ENCODE measurements around the gene ETS1. TPM values are rescaled to one million over a fixed set of nuclear protein-coding genes. Genes with fewer than 3 reads are reported as not detected.

ETS1 gene
- total RNA-seq, 1 donor from 2014 or later: 62.7 TPM

DNA sequence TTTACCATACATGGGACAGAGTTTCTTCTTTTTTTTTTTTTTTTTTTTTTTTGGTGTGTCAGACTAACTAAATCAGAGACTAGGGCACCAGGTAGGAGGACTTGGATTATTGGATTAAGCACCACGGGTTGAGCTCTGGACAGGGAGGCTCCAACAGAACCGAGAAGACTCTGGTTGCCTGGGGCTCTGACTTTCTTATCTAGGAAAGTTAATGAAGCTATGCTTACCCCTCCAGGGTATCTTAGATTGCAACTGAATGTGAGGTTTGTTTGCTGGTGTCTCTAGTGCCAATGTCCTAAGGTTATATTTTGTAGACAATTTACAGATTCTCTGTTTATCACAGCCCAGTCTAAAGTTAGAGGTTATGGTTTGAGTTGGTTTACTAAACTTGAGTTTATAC is 18.1 kb downstream of the ETS1 start:
- FAIRE-seq: no peak
- H3K27me3 ChIP-seq (ENCODE audit: control insufficient read depth, insufficient read depth, low read length): no peaks in the 10 kb centered on the region
- no peak overlapping the region for H3K4me3 ChIP-seq (ENCODE audit: low read depth, low read length)
- H3K36me3 ChIP-seq (ENCODE audit: control insufficient read depth, insufficient read depth, low read length): no peaks in the 10 kb centered on the region
- TF ChIP-seq, protein P1, sequence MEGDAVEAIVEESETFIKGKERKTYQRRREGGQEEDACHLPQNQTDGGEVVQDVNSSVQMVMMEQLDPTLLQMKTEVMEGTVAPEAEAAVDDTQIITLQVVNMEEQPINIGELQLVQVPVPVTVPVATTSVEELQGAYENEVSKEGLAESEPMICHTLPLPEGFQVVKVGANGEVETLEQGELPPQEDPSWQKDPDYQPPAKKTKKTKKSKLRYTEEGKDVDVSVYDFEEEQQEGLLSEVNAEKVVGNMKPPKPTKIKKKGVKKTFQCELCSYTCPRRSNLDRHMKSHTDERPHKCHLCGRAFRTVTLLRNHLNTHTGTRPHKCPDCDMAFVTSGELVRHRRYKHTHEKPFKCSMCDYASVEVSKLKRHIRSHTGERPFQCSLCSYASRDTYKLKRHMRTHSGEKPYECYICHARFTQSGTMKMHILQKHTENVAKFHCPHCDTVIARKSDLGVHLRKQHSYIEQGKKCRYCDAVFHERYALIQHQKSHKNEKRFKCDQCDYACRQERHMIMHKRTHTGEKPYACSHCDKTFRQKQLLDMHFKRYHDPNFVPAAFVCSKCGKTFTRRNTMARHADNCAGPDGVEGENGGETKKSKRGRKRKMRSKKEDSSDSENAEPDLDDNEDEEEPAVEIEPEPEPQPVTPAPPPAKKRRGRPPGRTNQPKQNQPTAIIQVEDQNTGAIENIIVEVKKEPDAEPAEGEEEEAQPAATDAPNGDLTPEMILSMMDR (IDR thresholded peaks at IDR 0.05; ENCODE audit: insufficient read depth, low read length, severe bottlenecking): no peak
- no peak for DNase-seq (ENCODE audit: low read depth)

DNA sequence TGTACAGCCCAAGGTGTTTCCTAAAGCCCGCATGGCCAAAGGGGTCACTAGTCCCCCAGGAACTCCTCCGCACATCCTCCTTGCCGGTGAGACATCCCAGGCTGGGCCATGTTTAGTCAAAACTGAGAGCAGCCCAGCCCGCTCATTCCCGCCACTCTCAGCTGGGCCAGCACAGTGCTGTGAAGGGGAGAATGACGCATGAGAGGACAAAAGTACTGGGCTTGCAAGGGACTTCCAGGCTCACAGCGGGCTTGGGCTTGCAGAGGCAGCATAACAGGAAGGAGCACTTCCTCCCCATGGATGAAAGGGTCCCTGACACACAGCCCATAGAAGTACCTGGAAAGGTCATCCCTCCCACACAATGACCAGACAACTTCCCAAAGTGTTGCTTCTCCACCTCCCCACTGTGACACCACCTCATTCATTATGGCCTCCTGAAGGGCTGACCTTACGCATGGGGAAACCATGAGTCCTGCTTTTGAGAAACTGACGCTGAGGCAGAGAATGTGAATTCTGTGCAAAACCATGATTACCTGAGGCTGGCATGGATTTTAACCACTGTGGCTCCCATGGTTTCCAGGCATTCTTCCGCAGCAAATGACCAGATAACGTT is 19.1 kb downstream of the ETS1 start:
- TF ChIP-seq, protein P1 (IDR thresholded peaks at IDR 0.05; ENCODE audit: insufficient read depth, low read length, severe bottlenecking): no peak
- H3K4me3 ChIP-seq (ENCODE audit: low read depth, low read length): no peak overlapping the region
- peak; percentile 68 for FAIRE-seq
- peak; percentile 73 for DNase-seq (ENCODE audit: low read depth)
- H3K36me3 ChIP-seq (ENCODE audit: control insufficient read depth, insufficient read depth, low read length): no peaks in the 10 kb centered on the region
- no peaks in the 10 kb centered on the region for H3K27me3 ChIP-seq (ENCODE audit: control insufficient read depth, insufficient read depth, low read length)

DNA sequence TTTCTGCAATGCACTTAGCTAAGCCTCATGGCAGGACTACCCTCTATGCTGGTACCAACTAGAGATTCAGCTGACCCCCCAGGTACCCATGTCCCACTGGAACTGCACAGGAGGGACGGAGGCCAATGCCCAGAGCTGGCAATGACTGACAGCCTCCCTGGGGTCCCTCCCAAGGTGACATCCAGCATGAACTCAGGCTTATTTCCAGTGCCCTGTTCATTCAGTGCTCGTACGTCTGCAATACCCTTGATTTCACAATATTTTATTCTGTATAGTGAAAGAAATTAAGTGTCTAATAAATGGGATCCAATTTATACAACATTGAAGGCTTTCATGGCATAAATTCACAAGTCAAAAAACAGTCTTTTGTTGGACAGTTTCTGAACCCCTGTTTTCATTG is 20.2 kb downstream of the ETS1 start:
- TF ChIP-seq, protein P1 (IDR thresholded peaks at IDR 0.05; ENCODE audit: insufficient read depth, low read length, severe bottlenecking): no peak
- no peaks in the 10 kb centered on the region for H3K27me3 ChIP-seq (ENCODE audit: control insufficient read depth, insufficient read depth, low read length)
- no peak for FAIRE-seq

DNA sequence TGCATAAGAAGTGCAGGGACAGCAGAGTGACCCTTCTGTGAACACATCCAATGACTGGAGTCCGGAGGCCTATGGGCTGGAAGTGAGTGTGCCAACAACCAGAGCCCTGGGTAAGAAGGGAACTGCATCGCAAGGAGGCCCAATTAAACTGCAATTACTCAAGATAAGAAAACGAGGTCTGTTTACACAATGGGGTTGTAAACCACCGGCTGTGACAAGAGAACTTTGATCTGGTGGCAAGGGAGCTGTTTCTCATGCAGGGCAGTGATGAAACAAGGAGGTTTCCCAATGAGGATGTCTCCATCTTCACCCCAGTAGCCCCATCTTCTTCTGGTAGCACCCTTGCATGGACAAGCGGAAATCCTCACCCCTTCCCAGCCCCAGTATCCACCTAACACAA is 21.5 kb downstream of the ETS1 start:
- no peak overlapping the region for H3K4me3 ChIP-seq (ENCODE audit: low read depth, low read length)
- FAIRE-seq: no peak
- DNase-seq (ENCODE audit: low read depth): no peak
- no peaks in the 10 kb centered on the region for H3K27me3 ChIP-seq (ENCODE audit: control insufficient read depth, insufficient read depth, low read length)
- H3K36me3 ChIP-seq (ENCODE audit: control insufficient read depth, insufficient read depth, low read length): no peaks in the 10 kb centered on the region
- TF ChIP-seq, protein P1 (IDR thresholded peaks at IDR 0.05; ENCODE audit: insufficient read depth, low read length, severe bottlenecking): no peak

More for the DNA sequence above, 20.2 kb downstream of the ETS1 start:
- no peak for DNase-seq (ENCODE audit: low read depth)
- no peak overlapping the region for H3K4me3 ChIP-seq (ENCODE audit: low read depth, low read length)
- no peaks in the 10 kb centered on the region for H3K36me3 ChIP-seq (ENCODE audit: control insufficient read depth, insufficient read depth, low read length)

DNA sequence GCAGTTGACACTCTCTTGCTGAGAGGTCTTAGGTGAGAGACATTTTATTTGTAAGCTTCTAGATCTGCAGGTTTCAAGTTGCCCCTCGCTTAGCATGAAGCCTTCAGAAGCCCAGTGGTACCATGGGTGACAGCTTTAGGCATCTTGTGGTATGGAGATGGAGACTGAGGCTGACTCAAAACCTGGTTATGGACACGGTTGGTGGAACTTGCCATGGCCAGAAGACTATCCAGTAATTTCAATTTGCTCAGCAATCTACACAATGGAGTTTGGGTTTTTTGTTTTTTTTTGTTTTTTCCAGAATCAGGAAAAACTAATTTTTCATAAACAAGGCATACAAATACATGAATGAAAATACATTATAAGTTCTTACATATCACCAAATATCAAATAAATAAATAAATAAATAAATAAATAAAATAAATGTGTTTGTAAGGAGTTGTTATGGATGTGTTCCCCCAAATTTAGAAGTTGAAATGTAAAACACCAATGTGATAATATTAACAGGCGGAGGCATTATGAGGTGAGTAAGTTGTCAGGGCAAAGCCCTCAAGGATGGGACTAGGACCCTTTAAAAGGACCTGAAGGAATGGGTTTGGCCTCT is 22.6 kb downstream of the ETS1 start:
- DNase-seq (ENCODE audit: low read depth) (no peak), FAIRE-seq (no peak)
- Histone ChIP-seq H3K36me3 (ENCODE audit: control insufficient read depth, insufficient read depth, low read length) (no peaks in the 10 kb centered on the region), H3K4me3 (ENCODE audit: low read depth, low read length) (no peak overlapping the region), H3K27me3 (ENCODE audit: control insufficient read depth, insufficient read depth, low read length) (no peaks in the 10 kb centered on the region)
- TF ChIP-seq, protein P1 (IDR thresholded peaks at IDR 0.05; ENCODE audit: insufficient read depth, low read length, severe bottlenecking): no peak

All from bronchial epithelial cell (primary cell).